GM10266 (cell line): Measurements from ENCODE around the gene FBN3.

Source experiments
- DNase-seq: peaks from one replicate; pipeline ENCODE4 v3.0.0; 2012; ENCODE audit errors: extremely low spot score
- CTCF ChIP-seq: IDR thresholded peaks from 2 replicates; pipeline ENCODE4 v1.5.1; 2012; ENCODE audit warnings: mild to moderate bottlenecking, low read depth; ENCODE audit not compliant: control insufficient read depth, insufficient read depth; ENCODE audit errors: missing control alignments

The FBN3 gene

GRCh38 chr19:8155318-8155717 lies 5.9 kb upstream of the FBN3 start:
- no peak for TF ChIP-seq CTCF
- no peak for DNase-seq

- peak; percentile 41 for TF ChIP-seq CTCF
- DNase-seq, result peak; percentile 51
Observed at GRCh38 chr19:8154014-8154413, 4.6 kb upstream of the FBN3 start.

GRCh38 chr19:8151767-8152035 lies 2.3 kb upstream of the FBN3 start:
- DNase-seq, result peak; percentile 17
- TF ChIP-seq CTCF, result no peak

- peak; percentile 23 for DNase-seq
- TF ChIP-seq CTCF, result no peak
Observed at GRCh38 chr19:8150998-8151766, 1.8 kb upstream of the FBN3 start.

- no peak for TF ChIP-seq CTCF
- peak; percentile 10 for DNase-seq
Observed at GRCh38 chr19:8150178-8150865, 930 bp upstream of the FBN3 start.

GRCh38 chr19:8148410-8149260 lies 757 bp downstream of the FBN3 start:
- no peak for TF ChIP-seq CTCF
- DNase-seq, result no peak
